H1 (cell line): ENCODE results near the gene NPAT. TPM values are rescaled to one million over a fixed set of nuclear protein-coding genes. Genes with fewer than 3 reads are reported as not detected.

Source experiments
- CTCF ChIA-PET: fragments of 300-600 bp; sonication (Branson Sonifier 250); formaldehyde crosslinking; loops from one replicate; lab custom pipeline; 2021; ENCODE audit not compliant: partially characterized antibody; lab: Charles Lee
- POLR2A ChIA-PET: fragments of 300-600 bp; sonication (Branson Sonifier 250); formaldehyde crosslinking; loops from one replicate; lab custom pipeline; 2021; ENCODE audit warnings: inconsistent platforms; ENCODE audit not compliant: partially characterized antibody; lab: Charles Lee
- DNase-seq, 2 experiments: peaks; one replicate each; pipeline versions ENCODE4 v3.0.0 to v3.0.0-alpha.2; 2010 to 2022; ENCODE audit warnings: low spot score in 2 of 2, low read depth in 1 of 2, mixed read lengths in 1 of 2
- FAIRE-seq: peaks from 2 replicates; lab custom pipeline; 2011; peaks lifted over from hg19 to GRCh38; lab: Jason Lieb, UNC
- H2AFZ ChIP-seq: 2 replicates; pipeline ENCODE4 v1.8.1; 2012; ENCODE audit warnings: low read length, inconsistent platforms
- H2AK5ac ChIP-seq: 2 replicates; pipeline ENCODE4 v1.6.1; 2013; ENCODE audit warnings: low read depth, low read length
- H2BK120ac ChIP-seq: replicated peaks from 2 replicates; pipeline ENCODE3; 2013; ENCODE audit warnings: low read depth, low read length, inconsistent platforms
- H2BK12ac ChIP-seq: 2 replicates; pipeline ENCODE4 v1.6.1; 2013; ENCODE audit warnings: low read depth, low read length
- H2BK15ac ChIP-seq: 2 replicates; pipeline ENCODE4 v1.6.1; 2013; ENCODE audit warnings: low read length
- H2BK20ac ChIP-seq: 2 replicates; pipeline ENCODE4 v1.6.1; 2013; ENCODE audit warnings: low read length
- H2BK5ac ChIP-seq: 2 replicates; pipeline ENCODE4 v1.6.1; 2013; ENCODE audit warnings: low read depth, low read length
- H3K14ac ChIP-seq: 2 replicates; pipeline ENCODE4 v1.6.1; 2013; ENCODE audit warnings: inconsistent platforms; ENCODE audit not compliant: insufficient read length
- H3K18ac ChIP-seq: 2 replicates; pipeline ENCODE4 v1.6.1; 2013; ENCODE audit warnings: low read length; ENCODE audit errors: extremely low read depth
- H3K23ac ChIP-seq: 2 replicates; pipeline ENCODE4 v1.6.1; 2013; ENCODE audit warnings: inconsistent platforms; ENCODE audit not compliant: insufficient read length
- H3K23me2 ChIP-seq: 2 replicates; pipeline ENCODE4 v1.6.1; 2013; ENCODE audit warnings: low read depth, low read length
- H3K27ac ChIP-seq: 2 replicates; pipeline ENCODE4 v1.6.1; 2011; ENCODE audit warnings: low read depth, low read length, inconsistent platforms
- H3K27me3 ChIP-seq, 4 experiments: replicated peaks in 1 of 4; 1 replicate in 1 of 4; 2 replicates in 3 of 4; pipeline versions ENCODE4 v1.6.1 to v1.8.1; 2011 to 2013; ENCODE audit warnings: low read length in 3 of 4, mild to moderate bottlenecking in 3 of 4, inconsistent platforms in 2 of 4, mixed read lengths in 2 of 4, moderate library complexity in 1 of 4; ENCODE audit not compliant: control insufficient read depth in 3 of 4, insufficient read depth in 3 of 4; ENCODE audit errors: extremely low read depth in 1 of 4
- H3K36me3 ChIP-seq, 4 experiments: 2 replicates each; pipeline versions ENCODE4 v1.6.1 to v1.8.1; 2011 to 2013; ENCODE audit warnings: mild to moderate bottlenecking in 4 of 4, low read length in 3 of 4, moderate library complexity in 2 of 4, control low read depth in 1 of 4, inconsistent platforms in 1 of 4; ENCODE audit not compliant: insufficient read depth in 4 of 4, control insufficient read depth in 2 of 4
- H3K4ac ChIP-seq: replicated peaks from 2 replicates; pipeline ENCODE3; 2013; ENCODE audit warnings: low read length, low read depth, mixed read lengths, inconsistent platforms; ENCODE audit not compliant: insufficient read length
- H3K4me1 ChIP-seq, 4 experiments: replicated peaks in 1 of 4; 1 replicate in 1 of 4; 2 replicates in 3 of 4; pipeline versions ENCODE4 v1.6.1 to v1.8.1; 2011 to 2013; ENCODE audit warnings: low read length in 3 of 4, inconsistent platforms in 2 of 4, mixed read lengths in 1 of 4; ENCODE audit not compliant: insufficient read depth in 4 of 4, control insufficient read depth in 3 of 4
- H3K4me2 ChIP-seq, 2 experiments: 2 replicates each; pipeline versions ENCODE4 v1.6.1 to v1.8.1; 2011 to 2013; ENCODE audit warnings: low read depth in 2 of 2, low read length in 2 of 2, control low read depth in 1 of 2, inconsistent platforms in 1 of 2, mild to moderate bottlenecking in 1 of 2; ENCODE audit not compliant: insufficient read depth in 1 of 2
- H3K4me3 ChIP-seq, 4 experiments: fragments of 200-600, 300-600 bp in 1 of 4; sonication (generic), shearing (Covaris generic), sonication (Bioruptor Twin) in 1 of 4; 2 replicates each; pipeline versions ENCODE4 v1.5.1 to v1.8.1; 2011 to 2016; ENCODE audit warnings: low read length in 4 of 4, low read depth in 3 of 4, control low read depth in 2 of 4, inconsistent platforms in 2 of 4, mild to moderate bottlenecking in 2 of 4, mixed read lengths in 1 of 4, moderate library complexity in 1 of 4; ENCODE audit not compliant: insufficient read depth in 2 of 4; ENCODE audit errors: extremely low read depth in 1 of 4
- H3K56ac ChIP-seq: replicated peaks from 2 replicates; pipeline ENCODE3; 2013; ENCODE audit warnings: low read depth, mild to moderate bottlenecking, mixed read lengths, low read length, inconsistent platforms; ENCODE audit not compliant: insufficient read length
- H3K79me1 ChIP-seq: 2 replicates; pipeline ENCODE4 v1.6.1; 2013; ENCODE audit warnings: low read depth, low read length, control low read depth
- H3K79me2 ChIP-seq, 2 experiments: 2 replicates each; pipeline versions ENCODE4 v1.6.1 to v1.8.1; 2012 to 2013; ENCODE audit warnings: low read length in 2 of 2, mild to moderate bottlenecking in 2 of 2, inconsistent platforms in 1 of 2; ENCODE audit not compliant: insufficient read depth in 2 of 2, control insufficient read depth in 1 of 2
- H3K9ac ChIP-seq, 4 experiments: replicated peaks in 1 of 4; 1 replicate in 1 of 4; 2 replicates in 3 of 4; pipeline versions ENCODE4 v1.6.1 to v1.8.1; 2011 to 2013; ENCODE audit warnings: low read depth in 3 of 4, low read length in 3 of 4, control low read depth in 2 of 4, mild to moderate bottlenecking in 2 of 4, moderate library complexity in 2 of 4, inconsistent platforms in 1 of 4; ENCODE audit errors: extremely low read depth in 1 of 4
- H3K9me3 ChIP-seq, 2 experiments: 2 replicates each; pipeline versions ENCODE4 v1.6.1 to v1.8.1; 2012 to 2013; ENCODE audit warnings: mild to moderate bottlenecking in 2 of 2, moderate library complexity in 2 of 2, control low read depth in 1 of 2, inconsistent platforms in 1 of 2, low read depth in 1 of 2, low read length in 1 of 2, mixed read lengths in 1 of 2; ENCODE audit not compliant: insufficient read depth in 2 of 2
- H4K20me1 ChIP-seq, 2 experiments: replicated peaks in 1 of 2; 2 replicates each; pipeline versions ENCODE3 to v1.8.1; 2011 to 2013; ENCODE audit warnings: inconsistent platforms in 2 of 2, low read length in 2 of 2, mild to moderate bottlenecking in 1 of 2; ENCODE audit not compliant: insufficient read depth in 2 of 2, control insufficient read depth in 1 of 2
- H4K5ac ChIP-seq: 2 replicates; pipeline ENCODE4 v1.6.1; 2013; ENCODE audit warnings: low read length, low read depth, mixed read lengths, inconsistent platforms; ENCODE audit not compliant: insufficient read length
- H4K8ac ChIP-seq: 2 replicates; pipeline ENCODE4 v1.8.0; 2013; ENCODE audit warnings: mild to moderate bottlenecking, moderate library complexity, low read length, inconsistent platforms; ENCODE audit not compliant: insufficient read depth; ENCODE audit errors: extremely low read depth
- H4K91ac ChIP-seq: replicated peaks from 2 replicates; pipeline ENCODE3; 2013; ENCODE audit warnings: low read length, mixed read lengths, inconsistent platforms; ENCODE audit not compliant: insufficient read length
- EZH2 ChIP-seq: fragments of 200-600 bp; sonication (generic); IDR thresholded peaks from 2 replicates; pipeline ENCODE4 v1.7.1; 2012; ENCODE audit warnings: low read depth, mild to moderate bottlenecking, moderate library complexity, low read length, inconsistent platforms; ENCODE audit not compliant: severe bottlenecking
- JUN ChIP-seq: IDR thresholded peaks from 2 replicates; pipeline ENCODE4 v1.6.1; 2011; ENCODE audit warnings: low read depth, mild to moderate bottlenecking, improper control_type of control experiment, low read length
- KDM1A ChIP-seq: fragments of 200-600, 300-600 bp; sonication (generic); IDR thresholded peaks from 2 replicates; pipeline ENCODE4 v1.7.1; 2016; ENCODE audit warnings: mild to moderate bottlenecking, low read length, borderline replicate concordance
- WGBS, 2 experiments: shearing (Covaris generic) in 1 of 2; methylation state at CpG; one replicate each; pipeline versions ENCODE4 v1.1.6 to v1.1.7; 2013 to 2015; ENCODE audit warnings: low lambda C conversion rate in 2 of 2, mixed read lengths in 2 of 2, inconsistent platforms in 1 of 2, low coverage in 1 of 2, missing lambda C conversion rate in 1 of 2; ENCODE audit not compliant: insufficient replicate concordance in 2 of 2, insufficient coverage in 1 of 2, insufficient read length in 1 of 2; ENCODE audit errors: extremely low coverage in 1 of 2, missing lambda C conversion rate in 1 of 2; 5-methylcytosine and 5-hydroxymethylcytosine counted together
- polyA plus RNA-seq, 7 experiments: library from polyadenylated mRNA; depleted of rRNA in 3 of 7; stranded (reverse) in 5 of 7; unstranded in 2 of 7; fragments of >200 nt in 5 of 7; fragments of 200-250 nt in 2 of 7; gene quantifications; 1 replicate in 5 of 7; 2 replicates in 1 of 7; 4 replicates in 1 of 7; pipeline versions ENCODE4 v1.2.1 to v1.2.3, GENCODE V29; 2011 to 2013; ENCODE audit warnings: missing spikeins in 2 of 7, mixed read lengths in 2 of 7
- total RNA-seq: library from RNA; stranded (reverse); fragmentation: NEBNext Ultra II Directional; extraction: Animal tissue kit (Norgen Biotek cat#: 25700); gene quantifications from 2 replicates; pipeline ENCODE4 v1.2.1, GENCODE V29; 2021

The NPAT gene
- total and polyA plus RNA-seq, 2 of the 8 experiments (the other 6 are each of a cell fraction or from before 2014, with no cell fraction given), result 4.6 to 23.4 TPM

- H3K27ac ChIP-seq, result no peak overlapping the region
- H3K23me2 ChIP-seq, result peaks cover 2% of the 10 kb centered on the region; the same call in 1 of the 2 replicates
- ChIA-PET POLR2A (interaction anchor here (1.2 kb wide), 1 partner anchor 16 kb away, joined by 3 read pairs; no protein-coding TSS in a partner anchor), CTCF (interaction anchor here (0.9 kb wide), 1 partner anchor 17 kb away, joined by 3 read pairs; no protein-coding TSS in a partner anchor)
- no peak overlapping the region for H2BK120ac ChIP-seq
- no peaks in the 10 kb centered on the region; the same call in 1 of the 2 replicates for H3K79me1 ChIP-seq
- H2AFZ ChIP-seq, result no peak overlapping the region
- no peak overlapping the region for H3K4ac ChIP-seq
- no peak overlapping the region for H3K23ac ChIP-seq
- H3K4me2 ChIP-seq, result no peak overlapping the region
- H3K4me1 ChIP-seq, result peaks cover 0 to 5% (median 3%) of the 10 kb centered on the region in 4 experiments; a peak in 2 of 7 replicates
- H3K36me3 ChIP-seq, result no peaks in the 10 kb centered on the region
- H3K9me3 ChIP-seq, result no peaks in the 10 kb centered on the region
- TF ChIP-seq KDM1A (no peak), EZH2 (no peak), JUN (no peak)
- H2BK5ac ChIP-seq, result no peak overlapping the region
- H3K79me2 ChIP-seq, result no peaks in the 10 kb centered on the region; a peak in 1 of 4 replicates
- H4K91ac ChIP-seq, result no peak overlapping the region
- DNase-seq, result no peak
- H4K5ac ChIP-seq, result no peak overlapping the region
- no peak overlapping the region for H3K9ac ChIP-seq
- peaks cover 0 to 7% (median 3%) of the 10 kb centered on the region in 4 experiments; a peak in 3 of 7 replicates for H3K27me3 ChIP-seq
- no peak overlapping the region for H3K4me3 ChIP-seq
- no peak overlapping the region for H2AK5ac ChIP-seq
- H2BK20ac ChIP-seq, result no peak overlapping the region
- H3K18ac ChIP-seq, result no peak overlapping the region
- H4K8ac ChIP-seq, result no peak overlapping the region
- H4K20me1 ChIP-seq, result peaks cover 0 to 1% of the 10 kb centered on the region in 2 experiments
- H2BK12ac ChIP-seq, result no peak overlapping the region
- no peak overlapping the region for H3K14ac ChIP-seq
- no peak for FAIRE-seq
- H2BK15ac ChIP-seq, result no peak overlapping the region
- WGBS, 2 experiments, result 94% methylated on average over 5 of the region's 5 CpGs; no CpG with 5 or more reads in 1 of the 2 experiments
- H3K56ac ChIP-seq, result no peak overlapping the region
Measured at GRCh38 chr11:108125096-108125495, 97.3 kb downstream of the NPAT start.
